ENCODE results near the gene AGRN. TPM values are rescaled to one million over a fixed set of nuclear protein-coding genes. Genes with fewer than 3 reads are reported as not detected.

The AGRN gene
- total RNA-seq, 1 experiment from 2014 or later, result 134 TPM

DNA sequence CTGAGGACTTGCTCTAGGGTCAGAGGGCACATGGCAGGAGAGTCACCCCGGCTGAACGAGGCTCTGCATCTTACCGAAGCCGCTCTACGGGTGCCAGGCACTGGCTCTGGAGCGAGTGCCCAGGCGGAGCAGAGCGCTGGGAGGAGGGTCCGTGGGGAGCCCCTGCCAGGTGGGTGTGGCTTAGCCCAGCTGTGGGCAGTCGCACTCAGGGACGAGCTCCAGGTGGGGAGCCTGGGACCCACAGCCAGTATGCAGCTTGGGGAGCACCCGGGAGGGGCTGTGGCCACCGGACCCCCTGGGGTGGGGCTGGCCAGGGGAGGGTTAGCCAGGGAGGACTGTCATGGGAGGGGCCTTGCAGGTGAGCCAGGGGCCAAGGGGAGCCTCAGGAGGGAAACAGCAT lies 3.8 kb downstream of the AGRN start (continued):
- no peak for TF ChIP-seq ZBTB33 (IDR thresholded peaks at IDR 0.05; ENCODE audit: extremely low read depth, insufficient replicate concordance, low read length)
- TF ChIP-seq, protein P1, sequence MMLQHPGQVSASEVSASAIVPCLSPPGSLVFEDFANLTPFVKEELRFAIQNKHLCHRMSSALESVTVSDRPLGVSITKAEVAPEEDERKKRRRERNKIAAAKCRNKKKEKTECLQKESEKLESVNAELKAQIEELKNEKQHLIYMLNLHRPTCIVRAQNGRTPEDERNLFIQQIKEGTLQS (IDR thresholded peaks at IDR 0.05), result no peak
- TF ChIP-seq TCF7L2 (IDR thresholded peaks at IDR 0.05; ENCODE audit: borderline replicate concordance, extremely low read depth, insufficient read depth, insufficient read length), result no peak
- TF ChIP-seq EZH2 (IDR thresholded peaks at IDR 0.05), result no peak
- no peak for TF ChIP-seq ZFX (IDR thresholded peaks at IDR 0.05)
- TF ChIP-seq ZNF274 (IDR thresholded peaks at IDR 0.05; ENCODE audit: low read depth, low read length), result no peak
- no peak for TF ChIP-seq YY1 (IDR thresholded peaks at IDR 0.05; ENCODE audit: extremely low read depth, insufficient replicate concordance, low read depth, low read length)
- TF ChIP-seq POLR2A (IDR thresholded peaks at IDR 0.05; ENCODE audit: borderline replicate concordance, extremely low read depth, insufficient read depth, insufficient read length), result no peak
- TF ChIP-seq POLR2AphosphoS5 (IDR thresholded peaks at IDR 0.05; ENCODE audit: low read depth, low read length), result no peak
- TF ChIP-seq CBX3 (IDR thresholded peaks at IDR 0.05; ENCODE audit: low read depth), result no peak

DNA sequence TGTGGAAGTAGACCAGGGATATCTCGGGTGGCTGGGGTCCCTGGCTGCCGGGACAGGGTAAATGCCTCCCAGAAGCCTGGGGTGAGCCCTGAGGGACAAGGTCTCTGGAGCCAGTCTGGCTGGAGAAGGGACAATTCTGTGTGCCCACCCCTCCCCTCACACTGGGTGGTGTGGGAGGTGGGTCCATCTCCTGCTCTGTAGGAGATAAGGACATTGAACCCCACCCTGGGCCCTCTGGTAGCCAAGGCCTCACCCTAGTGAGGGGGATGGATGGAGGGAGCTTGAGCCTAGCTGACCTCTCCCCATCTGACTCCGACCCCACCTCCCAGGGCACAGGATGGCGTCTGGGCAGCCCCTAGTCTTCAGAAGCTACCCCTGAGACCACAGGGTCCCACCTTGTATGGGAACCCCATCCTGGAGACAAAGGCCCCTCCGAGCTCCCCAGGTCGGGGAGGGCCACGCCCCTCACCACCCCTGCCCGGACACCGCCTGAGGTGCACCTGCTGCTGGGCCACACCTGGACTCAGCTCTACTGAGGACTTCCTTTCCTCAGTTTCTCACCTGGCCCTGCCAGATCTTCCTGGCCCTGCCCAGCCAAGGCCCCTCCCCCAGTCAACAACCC lies 4.3 kb downstream of the AGRN start:
- no peaks in the 10 kb centered on the region for H4K20me1 ChIP-seq (ENCODE audit: insufficient read depth)
- POLR2A ChIA-PET, result interaction anchor here (1.1 kb wide), 1 partner anchor 40 kb away, joined by 3 read pairs; no protein-coding TSS in a partner anchor

More for the DNA sequence above, 4.3 kb downstream of the AGRN start:
- CTCF ChIA-PET, result no interaction called here
- TF ChIP-seq POLR2A (IDR thresholded peaks at IDR 0.05; ENCODE audit: borderline replicate concordance, extremely low read depth, insufficient read depth, insufficient read length), result no peak
- Histone ChIP-seq H3K4me2 (ENCODE audit: low read length) (peak overlapping the region; percentile 98), H3K4me1 (ENCODE audit: control insufficient read depth in 1 of 2, insufficient read depth in 2 of 2, low read length in 2 of 2) (peaks cover 33 to 52% of the 10 kb centered on the region in 2 experiments), H3K4me3 (replicated peaks in 1 of 2; ENCODE audit: low read depth in 1 of 2, low read length in 2 of 2) (peak overlapping the region; percentile 15 to 40), H3K9me3 (ENCODE audit: control insufficient read depth in 1 of 2, insufficient read depth in 1 of 2, low read depth in 1 of 2, low read length in 2 of 2) (no peaks in the 10 kb centered on the region), H3K36me3 (ENCODE audit: control insufficient read depth in 1 of 2, insufficient read depth in 2 of 2, low read length in 2 of 2) (peaks cover 0 to 23% of the 10 kb centered on the region in 2 experiments; a peak in 2 of 4 replicates), H2AFZ (ENCODE audit: low read depth, low read length, poor library complexity, severe bottlenecking) (no peak overlapping the region), H3K9me2 (ENCODE audit: insufficient read depth) (no peaks in the 10 kb centered on the region), H3K9ac (ENCODE audit: low read length) (peak overlapping the region; percentile 67), H3K27me3 (ENCODE audit: insufficient read depth, low read length) (no peaks in the 10 kb centered on the region), H3K79me2 (ENCODE audit: insufficient read depth, low read length) (peaks cover 77% of the 10 kb centered on the region), H3K27ac (ENCODE audit: low read depth, low read length) (peak overlapping the region; percentile 87)
- intact Hi-C loops (cut with micrococcal nuclease), result no loop called here
- no TSS peak for BruUV-seq (replicated peaks)
- ATAC-seq (peak; percentile 0; the same call in 1 of the 2 replicates), DNase-seq (ENCODE audit: low read depth, low spot score) (no peak)
- RAD21 ChIA-PET (ENCODE audit: low non-redundant PET in 1 of 2, low total read pairs in 2 of 2, uncharacterized antibody in 2 of 2, unreplicated experiment in 2 of 2), result no interaction called here

Measured in HCT116 (cell line).